Measurements from ENCODE around the gene LHPP.
"Not testable (repeated sequence)": the region's sequence is repeated elsewhere in the genome, so short reads cannot be mapped to it uniquely, and the experiment has no call there.

The LHPP gene

DNA sequence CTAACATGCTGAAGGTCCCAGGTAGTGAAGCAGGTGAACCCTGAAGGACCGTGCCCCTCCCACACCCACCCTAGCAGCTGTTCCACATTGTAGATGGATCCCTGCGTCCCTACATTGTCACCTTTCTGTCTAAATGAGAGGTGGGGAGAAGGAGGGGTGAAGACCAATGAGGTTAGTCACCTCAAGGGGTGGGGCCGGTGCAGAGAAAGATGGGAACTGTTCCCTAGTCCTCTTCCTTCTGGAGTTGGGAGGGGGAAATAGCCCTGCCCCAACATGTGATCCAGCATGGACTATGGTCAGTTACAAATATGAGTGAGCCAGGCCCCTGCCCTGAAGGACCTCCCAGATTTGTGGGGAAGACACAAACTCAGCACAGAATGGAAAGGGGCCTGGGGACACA is 124.5 kb downstream of the LHPP start:
- H3K4me3 ChIP-seq (ENCODE audit: low read depth, low read length), result no peak overlapping the region
- TF ChIP-seq, protein P1, sequence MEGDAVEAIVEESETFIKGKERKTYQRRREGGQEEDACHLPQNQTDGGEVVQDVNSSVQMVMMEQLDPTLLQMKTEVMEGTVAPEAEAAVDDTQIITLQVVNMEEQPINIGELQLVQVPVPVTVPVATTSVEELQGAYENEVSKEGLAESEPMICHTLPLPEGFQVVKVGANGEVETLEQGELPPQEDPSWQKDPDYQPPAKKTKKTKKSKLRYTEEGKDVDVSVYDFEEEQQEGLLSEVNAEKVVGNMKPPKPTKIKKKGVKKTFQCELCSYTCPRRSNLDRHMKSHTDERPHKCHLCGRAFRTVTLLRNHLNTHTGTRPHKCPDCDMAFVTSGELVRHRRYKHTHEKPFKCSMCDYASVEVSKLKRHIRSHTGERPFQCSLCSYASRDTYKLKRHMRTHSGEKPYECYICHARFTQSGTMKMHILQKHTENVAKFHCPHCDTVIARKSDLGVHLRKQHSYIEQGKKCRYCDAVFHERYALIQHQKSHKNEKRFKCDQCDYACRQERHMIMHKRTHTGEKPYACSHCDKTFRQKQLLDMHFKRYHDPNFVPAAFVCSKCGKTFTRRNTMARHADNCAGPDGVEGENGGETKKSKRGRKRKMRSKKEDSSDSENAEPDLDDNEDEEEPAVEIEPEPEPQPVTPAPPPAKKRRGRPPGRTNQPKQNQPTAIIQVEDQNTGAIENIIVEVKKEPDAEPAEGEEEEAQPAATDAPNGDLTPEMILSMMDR (conservative IDR thresholded peaks at IDR 0.05; ENCODE audit: low read depth, low read length), result no peak
- DNase-seq (ENCODE audit: low read depth), result no peak

DNA sequence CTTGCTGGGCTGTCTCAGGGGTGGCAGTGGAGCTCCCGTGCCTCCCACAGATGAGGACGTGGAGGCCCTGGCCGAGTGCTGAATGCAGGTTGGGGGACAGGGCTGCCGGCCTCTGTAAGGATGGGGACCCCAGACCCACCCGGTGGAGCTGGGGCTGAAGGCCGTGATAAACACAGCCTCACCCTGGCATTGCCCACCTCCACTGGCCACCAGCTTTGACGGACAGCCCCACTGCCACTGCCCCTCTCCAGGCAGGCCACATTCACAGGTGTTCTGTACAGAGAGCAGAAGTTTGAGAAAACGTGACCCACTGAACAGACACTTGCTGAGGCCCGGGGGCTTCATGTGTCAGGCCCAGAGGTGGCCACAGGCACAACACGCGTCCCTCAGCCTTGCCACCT is 126.2 kb downstream of the LHPP start:
- no peak for DNase-seq (ENCODE audit: low read depth)
- no peak overlapping the region for H3K4me3 ChIP-seq (ENCODE audit: low read depth, low read length)
- TF ChIP-seq, protein P1 (conservative IDR thresholded peaks at IDR 0.05; ENCODE audit: low read depth, low read length), result no peak

DNA sequence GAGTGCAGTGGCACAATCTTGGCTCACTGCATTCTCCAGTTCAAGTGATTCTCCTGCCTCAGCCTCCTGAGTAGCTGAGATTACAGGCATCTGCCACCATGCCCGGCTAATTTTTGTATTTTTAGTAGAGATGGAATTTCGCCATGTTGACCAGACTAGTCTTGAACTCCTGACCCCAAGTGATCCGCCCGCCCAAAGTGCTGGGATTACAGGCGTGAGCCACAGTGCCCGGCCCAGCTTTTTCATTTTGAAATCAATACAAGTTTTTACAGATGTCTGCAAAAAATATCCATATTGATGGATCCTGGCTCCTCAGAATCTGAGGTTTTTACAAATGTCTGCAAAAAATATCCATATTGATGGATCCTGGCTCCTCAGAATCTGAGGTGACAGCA is 126.7 kb downstream of the LHPP start:
- not testable (repeated sequence) for DNase-seq (ENCODE audit: low read depth); H3K4me3 ChIP-seq (ENCODE audit: low read depth, low read length)

DNA sequence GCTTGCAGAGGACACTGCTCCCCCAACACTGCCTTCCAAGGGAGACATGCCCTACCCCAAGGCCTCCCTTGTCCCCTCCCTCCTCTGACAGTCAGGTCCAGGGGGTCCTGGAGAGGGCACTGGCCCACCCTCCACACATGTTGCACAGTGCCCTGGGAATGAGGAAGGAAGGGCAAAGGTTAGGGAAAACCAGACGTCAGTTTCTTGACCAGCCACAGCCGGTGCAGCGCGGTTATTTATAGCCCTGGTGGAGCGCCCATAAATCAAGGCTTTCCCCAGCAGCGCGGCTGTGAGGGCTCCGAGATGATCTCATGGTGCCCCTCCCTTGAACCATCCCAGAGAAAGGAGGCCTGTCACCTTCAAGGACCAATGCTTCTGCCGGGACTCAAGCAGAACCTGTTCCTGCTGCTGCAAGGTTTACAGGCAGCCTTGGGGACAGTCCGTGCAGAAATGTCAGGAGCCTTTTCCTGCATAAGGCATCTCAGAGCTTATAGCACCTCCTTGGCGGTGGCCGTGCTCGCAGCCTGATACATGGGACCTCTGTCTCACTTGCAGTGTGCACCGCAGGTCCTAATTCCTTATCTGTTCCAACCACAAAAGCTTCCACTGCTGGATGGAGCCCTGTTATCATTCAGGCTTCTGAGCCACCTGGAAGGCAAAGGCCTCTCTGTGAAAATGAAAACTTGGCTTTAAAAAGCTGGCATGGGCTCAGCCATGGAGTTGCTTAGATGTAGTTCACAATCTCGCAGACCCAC is 127.3 kb downstream of the LHPP start:
- no peak overlapping the region for H3K4me3 ChIP-seq (ENCODE audit: low read depth, low read length)
- DNase-seq (ENCODE audit: low read depth), result peak; percentile 16
- TF ChIP-seq, protein P1 (conservative IDR thresholded peaks at IDR 0.05; ENCODE audit: low read depth, low read length), result no peak

DNA sequence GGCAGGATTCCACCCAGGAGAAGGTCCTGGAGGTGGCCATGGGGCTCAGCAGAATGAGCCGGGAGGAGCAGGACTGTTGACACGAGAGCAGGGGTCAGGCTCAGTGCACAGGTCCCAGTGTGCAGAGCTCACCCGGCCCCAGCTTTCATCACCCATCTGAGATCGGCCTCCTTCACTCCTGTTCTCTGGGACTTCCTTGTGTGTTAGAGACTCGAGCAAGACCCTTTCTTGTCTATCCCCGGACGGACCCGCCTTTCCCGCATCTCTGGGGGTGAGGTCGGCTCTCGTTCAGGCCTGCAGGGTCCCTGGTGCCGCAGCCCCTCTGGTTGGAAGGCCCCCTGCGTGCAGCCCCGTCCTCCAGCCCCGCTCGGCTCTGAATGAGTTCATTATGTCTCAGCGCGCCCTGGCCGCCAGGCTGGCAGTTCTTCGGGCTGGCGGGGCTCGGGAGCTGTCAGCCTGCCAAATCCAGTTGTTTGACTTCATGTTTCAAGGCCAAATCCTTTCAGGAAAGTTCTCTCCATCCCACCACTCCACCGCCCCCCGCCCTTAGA is 127.9 kb downstream of the LHPP start:
- TF ChIP-seq, protein P1 (conservative IDR thresholded peaks at IDR 0.05; ENCODE audit: low read depth, low read length), result no peak
- DNase-seq (ENCODE audit: low read depth), result no peak
- H3K4me3 ChIP-seq (ENCODE audit: low read depth, low read length), result no peak overlapping the region

DNA sequence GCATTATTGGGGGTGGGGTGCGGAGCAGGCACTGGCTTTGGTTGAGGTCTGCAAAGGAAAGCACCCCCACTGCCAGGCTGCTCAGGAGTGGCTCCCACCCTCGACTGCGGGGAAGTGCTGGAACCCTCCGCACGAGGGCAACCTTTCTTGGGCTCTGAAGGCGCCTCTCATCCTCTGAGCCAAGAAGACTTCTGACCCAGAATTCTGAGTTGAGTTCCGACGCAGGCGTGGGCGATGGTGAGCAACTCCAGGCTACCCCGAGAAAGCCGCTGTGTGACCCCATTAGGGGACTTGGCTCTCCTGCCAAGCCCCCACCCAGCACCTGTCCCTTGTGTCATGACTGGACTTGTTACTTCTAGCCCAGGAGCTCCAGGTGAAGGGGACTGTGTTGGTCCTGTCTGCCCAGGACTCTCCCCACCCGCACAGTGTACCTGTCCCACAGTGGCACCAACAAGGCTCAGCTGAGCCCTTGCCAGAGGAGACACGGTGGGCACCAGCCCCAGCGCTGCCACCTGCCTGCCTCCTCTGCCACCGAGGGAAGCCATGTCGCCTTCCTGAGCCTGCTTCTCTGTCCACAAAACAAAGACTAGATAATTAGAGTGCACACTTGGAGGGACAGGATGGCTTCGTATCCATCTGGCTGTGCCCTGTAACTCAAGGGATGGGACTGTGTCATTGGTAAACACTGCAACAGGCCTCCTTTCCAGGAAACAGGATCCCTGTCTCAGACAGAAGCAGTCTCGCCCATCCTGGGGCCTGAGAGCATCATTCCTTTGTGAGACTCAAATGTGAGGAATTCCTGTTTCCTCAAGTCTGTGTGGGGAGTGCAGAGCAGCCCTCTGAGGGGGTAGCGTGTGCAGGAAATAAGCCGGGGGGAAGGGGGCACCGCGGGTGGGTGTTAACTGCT is 128.8 kb downstream of the LHPP start:
- no peak overlapping the region for H3K4me3 ChIP-seq (ENCODE audit: low read depth, low read length)
- TF ChIP-seq, protein P1 (conservative IDR thresholded peaks at IDR 0.05; ENCODE audit: low read depth, low read length), result no peak
- DNase-seq (ENCODE audit: low read depth), result no peak

DNA sequence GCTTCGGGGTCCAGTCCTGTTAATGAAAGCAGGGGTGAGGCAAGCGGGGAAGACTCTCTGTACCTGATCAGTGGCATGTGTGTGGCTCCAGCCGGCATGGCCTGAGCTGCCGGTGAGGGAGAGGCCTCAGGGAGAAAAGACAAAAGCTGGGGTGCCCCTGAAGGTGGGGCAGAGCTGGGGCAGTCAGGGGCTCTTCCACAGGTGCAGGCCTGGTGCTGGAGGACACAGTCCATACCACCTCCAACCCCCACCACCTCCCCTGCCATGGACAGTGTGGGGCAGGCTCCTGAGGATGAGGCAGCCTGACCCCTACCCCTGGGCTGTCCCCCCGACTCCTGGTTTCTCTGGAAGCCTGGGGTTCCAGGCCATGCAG is 129.5 kb downstream of the LHPP start:
- TF ChIP-seq, protein P1 (conservative IDR thresholded peaks at IDR 0.05; ENCODE audit: low read depth, low read length), result no peak
- H3K4me3 ChIP-seq (ENCODE audit: low read depth, low read length), result no peak overlapping the region
- DNase-seq (ENCODE audit: low read depth), result no peak
